Posterior vena cava (tissue), 2 donors: ENCODE measurements around the gene NAGLU. TPM values are rescaled to one million over a fixed set of nuclear protein-coding genes. Genes with fewer than 3 reads are reported as not detected.

Experiments used
- DNase-seq: peaks from one replicate; pipeline ENCODE4 v3.0.0-alpha.2; 2020; ENCODE audit warnings: low spot score
- intact Hi-C, 2 donors: fragments of 100-400 bp; cut with DNase I; formaldehyde crosslinking; loops; one replicate each; pipeline versions ENCODE4 v1.14.1 to v1.14.2; 2022 to 2023
- microRNA-seq, 2 donors: library from miRNA; unstranded; fragments of <30 nt; microRNA quantifications; one replicate each; pipeline ENCODE4 v1.2.0, GENCODE V29; 2020 to 2021; ENCODE audit warnings: borderline microRNAs expressed in 2 of 2
- total RNA-seq, 2 donors: library from RNA; stranded (reverse); fragmentation: NEBNext Ultra II Directional; extraction: Animal tissue kit (Norgen Biotek cat#: 25700); gene quantifications; one replicate each; pipeline ENCODE4 v1.2.1, GENCODE V29; 2021
- donor health status: DM: yes; HTN: yes; CAD: no.
- donor health status: DM: yes; HTN: yes; CAD: no.

NAGLU gene
- total RNA-seq, 2 donors from 2014 or later: 27.1 to 36.0 TPM

DNA sequence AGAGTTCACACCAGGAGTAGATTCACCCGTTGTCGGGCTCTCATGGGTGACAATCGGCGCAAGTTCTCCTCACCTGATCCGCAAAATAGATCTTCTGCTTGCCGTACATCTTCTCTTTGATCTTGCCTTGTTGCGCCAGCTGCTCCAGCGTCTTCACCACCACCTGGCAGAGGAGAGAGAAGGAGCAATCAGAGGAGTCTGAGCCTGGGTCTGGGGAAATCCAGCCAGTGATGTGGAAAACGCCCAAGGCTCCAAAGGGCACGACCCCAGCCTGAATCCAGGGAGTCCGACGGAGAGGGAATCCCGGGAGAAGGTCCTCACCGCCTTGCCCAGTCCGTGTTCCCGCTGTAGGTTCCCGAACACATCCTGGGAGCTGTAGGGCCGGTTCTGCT is 41.1 kb downstream of the NAGLU start:
- peak; percentile 69 for DNase-seq
- intact Hi-C loops: loop anchor here (5.0 to 10.0 kb wide), 2 partner anchors 105 to 108 kb away; partner anchors contain the start of genes CCR10 (in 2 of the 2) and CNTNAP1 (in 2 of the 2)

GRCh38 chr17:42577532-42578281 is 41.7 kb downstream of the NAGLU start, which contains the start of gene PSMC3IP:
PSMC3IP (minus strand) TSS chr17:42577729; CDS start chr17:42577686, 43 bp downstream.
- DNase-seq: peak; percentile 99
- intact Hi-C loops: loop anchor here (5.0 to 10.0 kb wide), 2 partner anchors 105 to 107 kb away; partner anchors contain the start of genes CCR10 (in 2 of the 2) and CNTNAP1 (in 2 of the 2)

- intact Hi-C loops: loop anchor here (5.0 to 10.0 kb wide), 2 partner anchors 104 to 106 kb away; partner anchors contain the start of genes CCR10 (in 2 of the 2) and CNTNAP1 (in 2 of the 2)
- DNase-seq: peak; percentile 90
Measured at GRCh38 chr17:42578282-42578869, 42.3 kb downstream of the NAGLU start.

DNA sequence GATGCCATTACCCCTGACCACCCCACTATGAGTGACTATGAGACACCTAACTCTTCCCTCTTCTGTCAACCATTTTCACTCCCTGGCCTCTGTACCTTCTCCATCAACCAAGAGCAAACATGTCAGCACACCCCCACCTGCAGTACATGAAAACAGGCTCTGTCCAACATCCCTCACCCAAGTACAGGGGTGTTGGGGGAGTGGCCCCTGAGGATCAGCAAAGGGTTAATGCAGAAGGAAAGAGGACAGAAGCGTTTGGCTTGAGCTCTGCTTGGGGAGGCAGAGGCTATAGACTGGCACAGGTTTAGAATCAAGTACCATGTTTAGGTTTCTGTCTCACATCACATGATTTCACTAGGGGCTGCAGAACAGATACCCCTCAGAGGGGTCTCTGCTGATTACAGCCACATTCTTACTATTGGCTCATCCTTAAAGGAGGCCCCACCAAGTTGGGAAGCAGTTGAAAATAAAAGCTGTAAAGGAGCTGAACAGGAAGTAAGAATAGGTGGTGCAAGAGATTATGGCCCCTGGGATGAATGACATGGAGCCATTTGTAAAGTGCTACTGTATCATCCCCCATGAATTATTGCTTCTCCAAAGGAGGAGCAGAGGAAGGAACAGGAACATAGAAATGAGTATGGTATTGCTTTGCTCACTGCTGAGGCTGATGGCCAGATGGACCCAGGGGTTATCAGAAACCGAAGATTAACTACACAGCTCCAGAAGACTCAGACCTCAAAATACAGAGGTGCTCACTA is 43.9 kb downstream of the NAGLU start:
- intact Hi-C loops: loop anchor here (5.0 to 10.0 kb wide), 2 partner anchors 102 to 105 kb away; partner anchors contain the start of genes CCR10 (in 2 of the 2) and CNTNAP1 (in 2 of the 2)
- DNase-seq: no peak

DNA sequence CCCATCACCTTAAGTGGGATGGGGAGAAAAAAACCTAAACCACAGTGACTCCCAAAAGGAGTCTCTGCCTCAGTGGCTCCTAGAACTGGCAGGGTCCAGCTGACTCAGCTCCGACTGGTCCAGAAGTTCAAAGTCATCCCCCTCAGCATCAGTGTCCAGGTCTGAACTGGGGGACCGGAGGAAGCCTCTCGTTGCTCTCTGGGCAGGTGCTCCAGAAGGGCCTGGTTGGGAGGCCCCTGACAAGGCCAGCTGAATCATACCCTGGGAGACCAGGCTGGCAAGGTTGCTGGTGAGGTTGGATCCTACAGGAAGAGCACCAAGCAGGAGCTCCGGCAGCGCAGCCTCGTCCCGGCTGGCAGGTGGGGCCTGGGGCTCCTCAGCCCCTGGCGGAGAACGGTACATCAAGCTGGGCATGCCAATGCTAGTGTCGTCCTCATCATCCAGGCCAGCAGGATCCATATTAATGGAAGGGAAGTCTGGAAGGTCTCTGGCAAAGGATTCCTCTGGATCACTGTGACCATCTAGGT is 45.8 kb downstream of the NAGLU start:
- no peak for DNase-seq
- intact Hi-C loops: no loop called here

DNA sequence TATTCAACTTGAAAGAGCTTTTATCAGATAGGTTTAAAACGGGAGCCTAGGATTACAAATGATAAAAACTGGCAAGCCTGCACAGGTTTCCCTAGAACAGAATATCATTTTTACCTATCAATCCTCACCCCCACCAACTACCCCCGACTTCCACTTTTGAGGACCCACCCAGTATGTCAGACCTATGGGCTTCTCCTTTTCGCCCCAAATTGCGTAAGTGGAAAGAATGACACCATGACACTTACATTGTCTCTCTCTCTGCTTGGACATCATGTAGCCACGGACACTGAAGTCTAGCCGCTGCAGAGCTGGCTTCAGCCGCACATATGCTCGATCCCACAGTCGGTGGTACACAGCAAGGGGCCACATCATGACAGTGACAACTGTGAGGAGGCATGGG is 48.8 kb downstream of the NAGLU start:
- no peak for DNase-seq
- intact Hi-C loops: loop anchor here in 1 of 2 donors (1.0 kb wide), 1 partner anchor 27 kb away; no protein-coding TSS in a partner anchor

DNA sequence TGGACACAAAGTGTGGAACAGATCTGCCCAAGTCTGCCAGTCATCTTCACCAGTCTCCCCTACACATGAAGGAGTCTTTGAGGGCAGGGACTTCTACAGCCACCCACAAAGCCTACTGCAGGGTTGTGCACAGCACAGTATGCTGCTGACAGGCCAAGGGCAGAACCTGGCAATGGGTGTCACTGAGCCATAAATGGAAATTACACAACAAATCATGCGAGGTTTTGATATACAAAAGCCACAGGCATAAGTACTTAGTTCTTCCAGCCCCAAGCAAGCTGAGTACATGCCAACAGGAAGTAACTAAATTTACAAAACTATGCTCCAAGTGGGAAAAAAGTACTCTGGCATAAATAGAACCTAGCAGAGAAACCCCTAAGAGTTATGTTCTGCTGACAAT is 49.3 kb downstream of the NAGLU start:
- DNase-seq: peak; percentile 44
- intact Hi-C loops: loop anchor here in 1 of 2 donors (1.0 kb wide), 1 partner anchor 27 kb away; no protein-coding TSS in a partner anchor

GRCh38 chr17:42586514-42587230 is 50.6 kb downstream of the NAGLU start:
- intact Hi-C loops: no loop called here
- peak; percentile 17 for DNase-seq

DNA sequence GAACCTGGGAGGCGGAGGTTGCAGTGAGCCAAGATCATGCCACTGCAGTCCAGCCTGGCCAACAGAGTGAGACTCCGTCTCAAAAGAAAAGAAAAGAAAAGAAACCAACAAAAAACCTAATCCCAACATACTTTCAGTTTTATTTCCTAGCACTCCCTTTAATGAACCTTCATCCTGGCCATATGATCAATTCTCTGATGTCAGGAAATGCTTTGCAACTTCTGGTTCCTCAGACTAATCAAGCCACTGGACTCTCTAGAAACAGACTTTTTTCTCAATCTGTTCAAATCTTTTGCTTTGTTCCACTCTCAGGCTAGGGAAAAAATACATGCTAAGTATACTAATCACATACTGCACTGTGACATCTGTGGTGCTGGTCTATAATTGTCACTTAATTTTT is 54.8 kb downstream of the NAGLU start:
- intact Hi-C loops: no loop called here
- no peak for DNase-seq

- intact Hi-C loops: no loop called here
- peak; percentile 69 for DNase-seq
Measured at GRCh38 chr17:42591411-42591810, 55.4 kb downstream of the NAGLU start.

Small RNAs within 50 kb of the gene (microRNA-seq; reads per million reads assigned to microRNA genes)
- 4.2 reads per million in 2 donors for gene MIR5010
- gene MIR548AT: 0.65 to 0.78 reads per million in 2 donors

Other genes with a start within 250 kb of the NAGLU start
- gene STAT5A, start 247.7 kb upstream of the NAGLU start, total RNA-seq: 10 to 100 TPM; 30.7 to 37.6 TPM
- gene STAT3, start 147.8 kb upstream of the NAGLU start, total RNA-seq: 100 to 1,000 TPM; 230 to 241 TPM
- 100 to 1,000 TPM; 733 to 737 TPM for gene CAVIN1, start 113.0 kb upstream of the NAGLU start, total RNA-seq
- gene ATP6V0A1, start 77.4 kb upstream of the NAGLU start, total RNA-seq: 10 to 100 TPM; 69.6 to 70.1 TPM
- 1 to 10 TPM in 1 of 2 donors, under 1 TPM in 1; 0.67 to 1.2 TPM for gene HSD17B1, start 16.7 kb downstream of the NAGLU start, total RNA-seq
- gene COASY, start 25.9 kb downstream of the NAGLU start, total RNA-seq: 10 to 100 TPM; 34.0 TPM
- gene MLX, start 30.9 kb downstream of the NAGLU start, total RNA-seq: 10 to 100 TPM; 27.5 to 28.5 TPM
- 1 to 10 TPM; 4.1 to 4.7 TPM for gene PSMC3IP, start 41.5 kb downstream of the NAGLU start, total RNA-seq
- gene RETREG3, start 73.1 kb downstream of the NAGLU start, total RNA-seq: 10 to 100 TPM; 34.6 to 42.0 TPM
- 10 to 100 TPM; 32.9 to 39.9 TPM for gene TUBG1, start 73.4 kb downstream of the NAGLU start, total RNA-seq
- gene TUBG2, start 123.0 kb downstream of the NAGLU start, total RNA-seq: 10 to 100 TPM; 17.9 to 19.8 TPM
- gene PLEKHH3, start 140.8 kb downstream of the NAGLU start, total RNA-seq: 10 to 100 TPM; 22.2 to 24.8 TPM
- 1 to 10 TPM; 1.7 to 2.5 TPM for gene CCR10, start 145.6 kb downstream of the NAGLU start, total RNA-seq
- gene CNTNAP1, start 146.3 kb downstream of the NAGLU start, total RNA-seq: 10 to 100 TPM; 11.0 to 24.8 TPM
- gene EZH1, start 208.8 kb downstream of the NAGLU start, total RNA-seq: 10 to 100 TPM; 50.2 to 53.5 TPM
- 10 to 100 TPM; 46.3 to 56.8 TPM for gene RAMP2, start 225.0 kb downstream of the NAGLU start, total RNA-seq
- gene VPS25, start 237.2 kb downstream of the NAGLU start, total RNA-seq: 10 to 100 TPM; 25.9 to 35.1 TPM
- gene WNK4, start 244.4 kb downstream of the NAGLU start, total RNA-seq: under 1 TPM in 1 of 2 donors, not detected in 1; 0.05 TPM